A549 (cell line): Measurements from ENCODE around the gene ADAMTSL3. TPM values are rescaled to one million over a fixed set of nuclear protein-coding genes. Genes with fewer than 3 reads are reported as not detected.
A peak's percentile ranks its signal among the peaks of the same experiment; 100 is the strongest.

Source experiments
- ATAC-seq, 2 experiments: fragments of 200-7000 bp in 1 of 2; fragments of >200 bp in 1 of 2; cut with Nextera tagmentation in 1 of 2; cut with Tn5 transposase in 1 of 2; 3 replicates each; pipeline versions ENCODE4 v1.8.0 to v1.9.1; 2018 to 2020; ENCODE audit warnings: mild to moderate bottlenecking in 1 of 2, moderate library complexity in 1 of 2
- CTCF ChIA-PET: fragments of 300-600 bp; sonication (Branson Sonifier 250); formaldehyde crosslinking; extraction: SDS; loops from one replicate; lab custom pipeline; 2021; ENCODE audit warnings: antibody characterized with exemption, inconsistent platforms; lab: Yijun Ruan, JAX
- POLR2A ChIA-PET: fragments of 350-600 bp; formaldehyde crosslinking; extraction: SDS; loops from one replicate; lab custom pipeline; 2021; ENCODE audit warnings: antibody characterized with exemption, inconsistent platforms; lab: Yijun Ruan, JAX
- DNase-seq, 2 experiments: peaks; one replicate each; pipeline versions ENCODE4 v3.0.0 to v3.0.0-alpha.2; 2011 to 2016; ENCODE audit warnings: low read depth in 1 of 2, low spot score in 1 of 2
- FAIRE-seq: peaks from 2 replicates; lab custom pipeline; 2011; peaks lifted over from hg19 to GRCh38; lab: Jason Lieb, UNC
- H3K27ac ChIP-seq, 2 experiments: fragments of >200 bp; sonication (Bioruptor Twin); formaldehyde crosslinking; 3 replicates each; pipeline ENCODE4 v1.5.1; 2016 to 2017
- H3K4me1 ChIP-seq: fragments of >200 bp; sonication (Bioruptor Twin); formaldehyde crosslinking; 3 replicates; pipeline ENCODE4 v1.6.1; 2016
- H3K4me2 ChIP-seq: fragments of >200 bp; sonication (Bioruptor Twin); formaldehyde crosslinking; 3 replicates; pipeline ENCODE4 v1.6.1; 2016
- H3K4me3 ChIP-seq: fragments of >200 bp; sonication (Bioruptor Twin); formaldehyde crosslinking; 3 replicates; pipeline ENCODE4 v1.5.1; 2016
- H3K9me3 ChIP-seq: fragments of >200 bp; sonication (Bioruptor Twin); formaldehyde crosslinking; 3 replicates; pipeline ENCODE4 v1.6.1; 2016
- BHLHE40 ChIP-seq: IDR thresholded peaks from 2 replicates; pipeline ENCODE4 v1.6.1; 2012; ENCODE audit warnings: low read depth, low read length, inconsistent platforms
- CBX8 ChIP-seq: fragments of 200-600 bp; sonication (generic); IDR thresholded peaks from 2 replicates; pipeline ENCODE4 v1.6.1; 2016
- CEBPB ChIP-seq, 2 experiments: fragments of >200 bp in 1 of 2; sonication (Bioruptor Twin) in 1 of 2; formaldehyde crosslinking in 1 of 2; IDR thresholded peaks; 2 replicates each; pipeline ENCODE4 v1.6.1; 2012 to 2016
- EHF ChIP-seq: fragments of 250-450 bp; sonication (Bioruptor Pico); IDR thresholded peaks from 2 replicates; pipeline ENCODE4 v1.5.0; 2020; ENCODE audit warnings: mild to moderate bottlenecking
- FOSB ChIP-seq: fragments of 250-450 bp; sonication (Bioruptor Pico); IDR thresholded peaks from 2 replicates; pipeline ENCODE4 v1.5.0; 2020; ENCODE audit warnings: mild to moderate bottlenecking, moderate library complexity
- GATA3 ChIP-seq: IDR thresholded peaks from 2 replicates; pipeline ENCODE4 v1.6.1; 2012; ENCODE audit warnings: borderline replicate concordance
- HDAC2 ChIP-seq: fragments of 200-600 bp; sonication (generic); IDR thresholded peaks from 2 replicates; pipeline ENCODE4 v1.6.1; 2016
- HOXA7 ChIP-seq: fragments of 250-450 bp; sonication (Bioruptor Pico); IDR thresholded peaks from 2 replicates; pipeline ENCODE4 v1.5.0; 2020; ENCODE audit warnings: mild to moderate bottlenecking, moderate library complexity
- HOXB5 ChIP-seq: fragments of 250-450 bp; sonication (Bioruptor Pico); IDR thresholded peaks from 2 replicates; pipeline ENCODE4 v1.5.0; 2020; ENCODE audit warnings: mild to moderate bottlenecking, moderate library complexity
- KDM5A ChIP-seq: fragments of 200-600 bp; sonication (generic); IDR thresholded peaks from 2 replicates; pipeline ENCODE4 v1.6.1; 2016; ENCODE audit warnings: antibody characterized with exemption, mild to moderate bottlenecking
- MAFK ChIP-seq: fragments of 450-650 bp; IDR thresholded peaks from 2 replicates; pipeline ENCODE4 v1.6.1; 2014; ENCODE audit not compliant: partially characterized antibody
- MAX ChIP-seq: IDR thresholded peaks from 2 replicates; pipeline ENCODE4 v1.6.1; 2012
- MAZ ChIP-seq: fragments of 150-350 bp; IDR thresholded peaks from 2 replicates; pipeline ENCODE4 v1.6.1; 2014; ENCODE audit warnings: antibody characterized with exemption, low read depth, low read length, borderline replicate concordance
- MYC ChIP-seq: IDR thresholded peaks from 2 replicates; pipeline ENCODE4 v1.6.1; 2012; ENCODE audit warnings: mild to moderate bottlenecking, inconsistent platforms, low read length, improper control_type of control experiment, borderline replicate concordance
- NFE2L2 ChIP-seq: fragments of 150-350 bp; conservative IDR thresholded peaks from 2 replicates; pipeline ENCODE4 v1.6.1; 2014; ENCODE audit warnings: low read length
- PHF8 ChIP-seq: fragments of 200-600 bp; sonication (generic); IDR thresholded peaks from 2 replicates; pipeline ENCODE4 v1.6.1; 2016; ENCODE audit warnings: low read depth, mild to moderate bottlenecking, antibody characterized with exemption, moderate library complexity, borderline replicate concordance
- POLR2AphosphoS2 ChIP-seq: conservative IDR thresholded peaks from 2 replicates; pipeline ENCODE4 v1.6.1; 2012; ENCODE audit warnings: low read length, improper control_type of control experiment, inconsistent platforms
- RAD21 ChIP-seq, 2 experiments: fragments of >200 bp in 1 of 2; sonication (Bioruptor Twin) in 1 of 2; formaldehyde crosslinking in 1 of 2; IDR thresholded peaks in 1 of 2; conservative IDR thresholded peaks in 1 of 2; 2 replicates in 1 of 2; 3 replicates in 1 of 2; pipeline ENCODE4 v1.6.1; 2012 to 2018; ENCODE audit warnings: inconsistent platforms in 1 of 2
- RARB ChIP-seq: fragments of 250-450 bp; sonication (Bioruptor Pico); IDR thresholded peaks from 2 replicates; pipeline ENCODE4 v1.8.0; 2021; ENCODE audit warnings: mild to moderate bottlenecking, moderate library complexity
- SREBF2 ChIP-seq: fragments of 450-650 bp; IDR thresholded peaks from 2 replicates; pipeline ENCODE4 v1.6.1; 2014; ENCODE audit warnings: mild to moderate bottlenecking, moderate library complexity
- ZC3H11A ChIP-seq: fragments of 450-650 bp; IDR thresholded peaks from 2 replicates; pipeline ENCODE4 v1.6.1; 2014; ENCODE audit warnings: antibody characterized with exemption, mild to moderate bottlenecking
- ZFP36 ChIP-seq: fragments of 450-650 bp; IDR thresholded peaks from 2 replicates; pipeline ENCODE4 v1.6.1; 2014; ENCODE audit warnings: borderline replicate concordance; ENCODE audit not compliant: partially characterized antibody
- ZNF302 ChIP-seq: fragments of 250-450 bp; sonication (Bioruptor Pico); IDR thresholded peaks from 2 replicates; pipeline ENCODE4 v1.9.0; 2021; ENCODE audit warnings: inconsistent platforms, mild to moderate bottlenecking, moderate library complexity
- ZSCAN20 ChIP-seq: fragments of 250-450 bp; sonication (Bioruptor Pico); IDR thresholded peaks from 2 replicates; pipeline ENCODE4 v1.8.0; 2022; ENCODE audit warnings: mild to moderate bottlenecking, moderate library complexity
- WGBS: methylation state at CpG from one replicate; pipeline ENCODE4 v1.1.6; 2017; ENCODE audit errors: missing lambda C conversion rate; 5-methylcytosine and 5-hydroxymethylcytosine counted together
- polyA plus RNA-seq, 4 experiments: library from polyadenylated mRNA; depleted of rRNA in 3 of 4; stranded (reverse); fragments of >200 nt; fragmentation: RNase III in 1 of 4; extraction: RNeasy Plus Mini Kit Qiagen cat#74134 plus additional on column Dnase treatment in 1 of 4; gene quantifications; 2 replicates in 3 of 4; 3 replicates in 1 of 4; pipeline ENCODE4 v1.2.3, GENCODE V29; 2011 to 2017
- TF ChIP-seq, protein P1 (sequence below): IDR thresholded peaks from 2 replicates; pipeline ENCODE4 v1.6.1; 2012; ENCODE audit warnings: low read depth, borderline replicate concordance
- TF ChIP-seq, protein P2 (sequence below): fragments of 250-450 bp; sonication (Bioruptor Pico); IDR thresholded peaks from 2 replicates; pipeline ENCODE4 v1.5.0; 2020; ENCODE audit warnings: low read depth, mild to moderate bottlenecking, moderate library complexity

The ADAMTSL3 gene
- polyA plus RNA-seq, 2 of the 4 experiments (the other 2 are of a cell fraction): 0.22 to 0.25 TPM

- TF ChIP-seq ZFP36: no peak
- POLR2A ChIA-PET: no interaction called here
- no peaks in the 10 kb centered on the region for H3K9me3 ChIP-seq
- no peak for DNase-seq
- H3K4me2 ChIP-seq: no peak overlapping the region
- CTCF ChIA-PET: interaction anchor here (0.9 to 1.1 kb wide), 2 partner anchors 51 to 53 kb away, joined by 3 to 4 read pairs; no protein-coding TSS in a partner anchor
- 11% methylated on average over 8 of the region's 9 CpGs for WGBS
- H3K4me3 ChIP-seq: no peak overlapping the region
- ATAC-seq: no peak; a peak in 1 of 6 replicates
- no peak for FAIRE-seq
- no peak overlapping the region for H3K27ac ChIP-seq
- H3K4me1 ChIP-seq: no peaks in the 10 kb centered on the region
Measured at GRCh38 chr15:83610901-83611685, 42.8 kb upstream of the ADAMTSL3 start.

DNA sequence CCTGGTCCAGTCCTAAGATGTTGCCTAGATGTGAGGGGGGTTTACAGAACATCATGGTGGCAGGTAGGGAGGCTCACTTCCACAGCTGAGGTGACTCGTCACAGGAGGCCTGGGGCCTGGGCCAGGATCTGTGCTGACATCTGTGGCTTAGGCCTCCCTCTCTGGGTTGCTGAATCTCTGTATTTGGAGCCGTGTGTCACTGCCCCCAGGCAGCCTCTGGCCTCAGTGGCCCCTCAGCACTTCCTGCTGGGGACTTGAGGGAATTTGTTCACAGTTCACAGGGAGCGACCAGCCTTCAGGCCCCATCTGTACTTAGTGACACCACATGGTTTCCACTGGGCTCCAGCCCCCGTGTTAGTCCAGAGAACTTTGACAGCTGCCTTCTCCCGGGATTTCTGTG lies 41.7 kb upstream of the ADAMTSL3 start:
- CTCF ChIA-PET: interaction anchor here (0.9 to 1.1 kb wide), 2 partner anchors 52 to 899 kb away, joined by 3 to 4 read pairs; no protein-coding TSS in a partner anchor
- Histone ChIP-seq H3K4me2 (no peak overlapping the region), H3K4me1 (no peaks in the 10 kb centered on the region), H3K27ac (no peak overlapping the region), H3K4me3 (no peak overlapping the region), H3K9me3 (no peaks in the 10 kb centered on the region)
- DNase-seq (no peak), ATAC-seq (peak in 1 of 2 experiments; percentile 30; a peak in 1 of 6 replicates), FAIRE-seq (no peak)
- no peak for TF ChIP-seq RARB (CRISPR knock-in tag)
- TF ChIP-seq RAD21 (conservative IDR thresholded peaks at IDR 0.05 in 1 of 2, IDR thresholded peaks at IDR 0.05 in 1 of 2): no peak
- no peak for TF ChIP-seq MAFK
- no peak for TF ChIP-seq SREBF2
- TF ChIP-seq, protein P1, sequence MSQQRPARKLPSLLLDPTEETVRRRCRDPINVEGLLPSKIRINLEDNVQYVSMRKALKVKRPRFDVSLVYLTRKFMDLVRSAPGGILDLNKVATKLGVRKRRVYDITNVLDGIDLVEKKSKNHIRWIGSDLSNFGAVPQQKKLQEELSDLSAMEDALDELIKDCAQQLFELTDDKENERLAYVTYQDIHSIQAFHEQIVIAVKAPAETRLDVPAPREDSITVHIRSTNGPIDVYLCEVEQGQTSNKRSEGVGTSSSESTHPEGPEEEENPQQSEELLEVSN: no peak
- TF ChIP-seq HDAC2: no peak
- TF ChIP-seq PHF8: no peak
- TF ChIP-seq ZC3H11A: no peak
- TF ChIP-seq MAZ: no peak
- WGBS: 28% methylated on average over 5 of the region's 5 CpGs
- POLR2A ChIA-PET: no interaction called here

- CTCF ChIA-PET: interaction anchor here (0.7 to 0.9 kb wide), 2 partner anchors 166 to 900 kb away, joined by 3 read pairs; partner anchors contain the start of gene SH3GL3
- WGBS: 73% methylated on average over 2 of the region's 2 CpGs
Measured at GRCh38 chr15:83612898-83613635, 40.9 kb upstream of the ADAMTSL3 start.

More at GRCh38 chr15:83612898-83613635, 40.9 kb upstream of the ADAMTSL3 start:
- ATAC-seq (no peak), DNase-seq (no peak), FAIRE-seq (no peak)
- POLR2A ChIA-PET: no interaction called here
- Histone ChIP-seq H3K9me3 (no peaks in the 10 kb centered on the region), H3K27ac (no peak overlapping the region), H3K4me1 (no peaks in the 10 kb centered on the region), H3K4me2 (no peak overlapping the region), H3K4me3 (no peak overlapping the region)
- TF ChIP-seq NFE2L2 (no peak), SREBF2 (no peak), CBX8 (no peak), HOXA7 (CRISPR knock-in tag) (no peak), HOXB5 (CRISPR knock-in tag) (no peak), EHF (CRISPR knock-in tag) (no peak), MYC (no peak), GATA3 (no peak), BHLHE40 (no peak), PHF8 (no peak), MAX (no peak), ZNF302 (CRISPR knock-in tag) (no peak), KDM5A (no peak), ZSCAN20 (CRISPR knock-in tag) (no peak), POLR2AphosphoS2 (no peak), CEBPB (IDR thresholded peaks at IDR 0.05) (no peak), FOSB (CRISPR knock-in tag) (no peak)
- TF ChIP-seq, protein P2, sequence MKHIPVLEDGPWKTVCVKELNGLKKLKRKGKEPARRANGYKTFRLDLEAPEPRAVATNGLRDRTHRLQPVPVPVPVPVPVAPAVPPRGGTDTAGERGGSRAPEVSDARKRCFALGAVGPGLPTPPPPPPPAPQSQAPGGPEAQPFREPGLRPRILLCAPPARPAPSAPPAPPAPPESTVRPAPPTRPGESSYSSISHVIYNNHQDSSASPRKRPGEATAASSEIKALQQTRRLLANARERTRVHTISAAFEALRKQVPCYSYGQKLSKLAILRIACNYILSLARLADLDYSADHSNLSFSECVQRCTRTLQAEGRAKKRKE: no peak
